ENCODE results near the gene HBQ1.
"Not testable (repeated sequence)": the region's sequence is repeated elsewhere in the genome, so short reads cannot be mapped to it uniquely, and the experiment has no call there.

Gene HBQ1

GRCh38 chr16:228151-228851 is 48.0 kb downstream of the HBQ1 start:
- no peak for TF ChIP-seq CTCF (IDR thresholded peaks at IDR 0.05; ENCODE audit: low read depth, low read length, missing control alignments)
- DNase-seq (ENCODE audit: low read depth) = no peak
- peak overlapping the region; percentile 97 for H3K4me3 ChIP-seq (ENCODE audit: low read depth, low read length)
- in situ Hi-C loops (cut with HindIII; ENCODE audit: low sequenced_read_pairs) = no loop called here

- peak; percentile 48 for DNase-seq (ENCODE audit: low read depth)
- in situ Hi-C loops (cut with HindIII; ENCODE audit: low sequenced_read_pairs) = no loop called here
- no peak for TF ChIP-seq CTCF (IDR thresholded peaks at IDR 0.05; ENCODE audit: low read depth, low read length, missing control alignments)
- peak within 1 kb of the TSS; percentile 97 for H3K4me3 ChIP-seq (ENCODE audit: low read depth, low read length)
Observed at GRCh38 chr16:228852-229730, 48.8 kb downstream of the HBQ1 start, which contains the start of gene LUC7L. LUC7L (minus strand) TSS chr16:229449; CDS start chr16:229339, 110 bp downstream.

GRCh38 chr16:229731-230281 is 49.5 kb downstream of the HBQ1 start:
- in situ Hi-C loops (cut with HindIII; ENCODE audit: low sequenced_read_pairs) = no loop called here
- TF ChIP-seq CTCF (IDR thresholded peaks at IDR 0.05; ENCODE audit: low read depth, low read length, missing control alignments) = no peak
- DNase-seq (ENCODE audit: low read depth) = no peak
- peak overlapping the region; percentile 97 for H3K4me3 ChIP-seq (ENCODE audit: low read depth, low read length)

GRCh38 chr16:230351-230750 is 50.1 kb downstream of the HBQ1 start:
- DNase-seq (ENCODE audit: low read depth); in situ Hi-C loops (cut with HindIII; ENCODE audit: low sequenced_read_pairs); H3K4me3 ChIP-seq (ENCODE audit: low read depth, low read length): not testable (repeated sequence)
